Measurements from ENCODE around the gene CCDC9B. TPM values are rescaled to one million over a fixed set of nuclear protein-coding genes. Genes with fewer than 3 reads are reported as not detected.

The CCDC9B gene
- total and polyA plus RNA-seq, 5 experiments from 2014 or later: 0.08 to 1.5 (median 1.0) TPM; not detected in 1

GRCh38 chr15:40347559-40348473 lies 7.1 kb upstream of the CCDC9B start:
- no peak overlapping the region for H3K27ac Mint-ChIP-seq

GRCh38 chr15:40346579-40347558 lies 6.1 kb upstream of the CCDC9B start:
- POLR2A ChIA-PET: no interaction called here
- no peak for DNase-seq
- no peaks in the 10 kb centered on the region for H3K36me3 Mint-ChIP-seq

More at GRCh38 chr15:40347559-40348473, 7.1 kb upstream of the CCDC9B start:
- DNase-seq: no peak
- Mint-ChIP-seq H3K36me3 (no peaks in the 10 kb centered on the region), H3K27me3 (no peaks in the 10 kb centered on the region), H3K4me3 (no peak overlapping the region), H3K4me1 (peaks cover 0 to 6% (median 2%) of the 10 kb centered on the region in 4 donors), H3K9me3 (no peaks in the 10 kb centered on the region)
- POLR2A ChIA-PET: no interaction called here
- ATAC-seq: no peak

GRCh38 chr15:40345867-40346578 lies 5.3 kb upstream of the CCDC9B start:
- H3K4me3 Mint-ChIP-seq: no peak overlapping the region
- POLR2A ChIA-PET: interaction anchor here (1.7 kb wide), 1 partner anchor 22 kb away, joined by 5 read pairs; no protein-coding TSS in a partner anchor
- H3K4me1 Mint-ChIP-seq: peaks cover 0 to 6% (median 2%) of the 10 kb centered on the region in 4 donors
- ATAC-seq: no peak
- H3K9me3 Mint-ChIP-seq: no peaks in the 10 kb centered on the region
- H3K27me3 Mint-ChIP-seq: no peaks in the 10 kb centered on the region
- no peaks in the 10 kb centered on the region for H3K36me3 Mint-ChIP-seq
- H3K27ac Mint-ChIP-seq: no peak overlapping the region
- no peak for DNase-seq

More at GRCh38 chr15:40346579-40347558, 6.1 kb upstream of the CCDC9B start:
- H3K4me3 Mint-ChIP-seq: no peak overlapping the region
- H3K4me1 Mint-ChIP-seq: peaks cover 0 to 6% (median 2%) of the 10 kb centered on the region in 4 donors
- no peak for ATAC-seq
- H3K9me3 Mint-ChIP-seq: no peaks in the 10 kb centered on the region
- H3K27me3 Mint-ChIP-seq: no peaks in the 10 kb centered on the region
- H3K27ac Mint-ChIP-seq: peak overlapping the region in 1 of 10 donors; percentile 43

GRCh38 chr15:40345225-40345866 lies 4.6 kb upstream of the CCDC9B start:
- no peaks in the 10 kb centered on the region for H3K27me3 Mint-ChIP-seq
- no peak for ATAC-seq
- no peak overlapping the region for H3K27ac Mint-ChIP-seq

GRCh38 chr15:40344631-40345120 lies 3.9 kb upstream of the CCDC9B start:
- DNase-seq (peak; percentile 49 to 81 (median 68)), ATAC-seq (peak; percentile 92 to 98)
- POLR2A ChIA-PET: interaction anchor here (1.6 to 1.7 kb wide), 2 partner anchors 23 to 77 kb away, joined by 5 read pairs; no protein-coding TSS in a partner anchor
- Mint-ChIP-seq H3K27ac (no peak overlapping the region), H3K27me3 (no peaks in the 10 kb centered on the region), H3K4me1 (peaks cover 0 to 6% (median 2%) of the 10 kb centered on the region in 4 donors), H3K9me3 (no peaks in the 10 kb centered on the region), H3K4me3 (no peak overlapping the region), H3K36me3 (no peaks in the 10 kb centered on the region)

More at GRCh38 chr15:40345225-40345866, 4.6 kb upstream of the CCDC9B start:
- H3K9me3 Mint-ChIP-seq: no peaks in the 10 kb centered on the region
- H3K36me3 Mint-ChIP-seq: no peaks in the 10 kb centered on the region
- POLR2A ChIA-PET: interaction anchor here (1.7 kb wide), 1 partner anchor 22 kb away, joined by 5 read pairs; no protein-coding TSS in a partner anchor
- peaks cover 0 to 6% (median 2%) of the 10 kb centered on the region in 4 donors for H3K4me1 Mint-ChIP-seq
- H3K4me3 Mint-ChIP-seq: no peak overlapping the region
- DNase-seq: no peak

- Mint-ChIP-seq H3K27ac (peak overlapping the region in 1 of 10 donors; percentile 21), H3K4me3 (no peak overlapping the region), H3K9me3 (no peaks in the 10 kb centered on the region), H3K36me3 (no peaks in the 10 kb centered on the region), H3K27me3 (no peaks in the 10 kb centered on the region), H3K4me1 (peaks cover 0 to 6% (median 2%) of the 10 kb centered on the region in 4 donors)
- POLR2A ChIA-PET: interaction anchor here (1.6 to 1.7 kb wide), 2 partner anchors 23 to 78 kb away, joined by 5 read pairs; no protein-coding TSS in a partner anchor
- ATAC-seq (no peak), DNase-seq (no peak)
These were observed 3.5 kb upstream of the CCDC9B start for GRCh38 chr15:40344217-40344616.

GRCh38 chr15:40343512-40343911 lies 2.8 kb upstream of the CCDC9B start:
- no peaks in the 10 kb centered on the region for H3K9me3 Mint-ChIP-seq
- ATAC-seq (no peak), DNase-seq (no peak)
- peaks cover 0 to 5% (median 2%) of the 10 kb centered on the region in 4 donors for H3K4me1 Mint-ChIP-seq
- peak overlapping the region in 1 of 10 donors; percentile 47 for H3K27ac Mint-ChIP-seq
- no peaks in the 10 kb centered on the region for H3K36me3 Mint-ChIP-seq
- POLR2A ChIA-PET: interaction anchor here (0.8 to 1.6 kb wide), 2 partner anchors 51 to 78 kb away, joined by 4 to 5 read pairs; no protein-coding TSS in a partner anchor
- H3K27me3 Mint-ChIP-seq: no peaks in the 10 kb centered on the region
- no peak overlapping the region for H3K4me3 Mint-ChIP-seq

GRCh38 chr15:40342416-40343320 lies 1.9 kb upstream of the CCDC9B start:
- ATAC-seq (no peak), DNase-seq (no peak)
- Mint-ChIP-seq H3K4me3 (no peak overlapping the region), H3K4me1 (peaks cover 0 to 9% (median 8%) of the 10 kb centered on the region in 4 donors), H3K27ac (no peak overlapping the region), H3K27me3 (peaks cover 0 to 3% (median 1%) of the 10 kb centered on the region in 5 donors), H3K36me3 (no peaks in the 10 kb centered on the region), H3K9me3 (no peaks in the 10 kb centered on the region)
- POLR2A ChIA-PET: interaction anchor here (0.8 kb wide), 1 partner anchor 52 kb away, joined by 4 read pairs; no protein-coding TSS in a partner anchor

- peaks cover 8 to 15% (median 9%) of the 10 kb centered on the region in 4 donors for H3K4me1 Mint-ChIP-seq
These were observed 550 bp downstream of the CCDC9B start for GRCh38 chr15:40340038-40340739.

GRCh38 chr15:40339621-40339945 lies 1.2 kb downstream of the CCDC9B start:
- DNase-seq (no peak), ATAC-seq (no peak)
- Mint-ChIP-seq H3K27ac (no peak overlapping the region), H3K36me3 (no peaks in the 10 kb centered on the region), H3K4me3 (no peak overlapping the region), H3K4me1 (peaks cover 10 to 16% (median 13%) of the 10 kb centered on the region in 4 donors), H3K27me3 (peaks cover 0 to 5% (median 1%) of the 10 kb centered on the region in 5 donors), H3K9me3 (no peaks in the 10 kb centered on the region)
- POLR2A ChIA-PET: interaction anchor here (2.9 to 5.1 kb wide), 2 partner anchors 16 to 32 kb away, joined by 11 to 48 read pairs; partner anchors contain the start of genes INAFM2 and PLCB2

More at GRCh38 chr15:40340038-40340739, 550 bp downstream of the CCDC9B start:
- Mint-ChIP-seq H3K27ac (no peak overlapping the region), H3K36me3 (no peaks in the 10 kb centered on the region), H3K4me3 (no peak overlapping the region), H3K9me3 (no peaks in the 10 kb centered on the region), H3K27me3 (peaks cover 0 to 5% (median 1%) of the 10 kb centered on the region in 5 donors)
- ATAC-seq (no peak), DNase-seq (no peak)
- POLR2A ChIA-PET: interaction anchor here (5.1 kb wide), 1 partner anchor 33 kb away, joined by 48 read pairs; the partner anchor contains the start of gene PLCB2

Measured in naive thymus-derived CD8-positive, alpha-beta T cell (primary cell).